Endothelial cell of umbilical vein (primary cell): ENCODE measurements around the gene ZSCAN20.

ENCODE experiments used
- POLR2A ChIP-seq: IDR thresholded peaks from 2 replicates; pipeline ENCODE4 v1.6.1; 2012; ENCODE audit warnings: low read depth, mild to moderate bottlenecking, control low read depth, low read length
- TF ChIP-seq, protein P1 (sequence below), 2 donors: IDR thresholded peaks; 1 replicate in 1 of 2; 2 replicates in 1 of 2; pipeline ENCODE4 v1.5.1; 2011; ENCODE audit warnings: low read length in 2 of 2, mild to moderate bottlenecking in 2 of 2, moderate library complexity in 2 of 2, control low read depth in 1 of 2, inconsistent platforms in 1 of 2, low read depth in 1 of 2; ENCODE audit not compliant: insufficient read depth in 1 of 2; ENCODE audit errors: extremely low read depth in 1 of 2

- TF ChIP-seq, protein P1, sequence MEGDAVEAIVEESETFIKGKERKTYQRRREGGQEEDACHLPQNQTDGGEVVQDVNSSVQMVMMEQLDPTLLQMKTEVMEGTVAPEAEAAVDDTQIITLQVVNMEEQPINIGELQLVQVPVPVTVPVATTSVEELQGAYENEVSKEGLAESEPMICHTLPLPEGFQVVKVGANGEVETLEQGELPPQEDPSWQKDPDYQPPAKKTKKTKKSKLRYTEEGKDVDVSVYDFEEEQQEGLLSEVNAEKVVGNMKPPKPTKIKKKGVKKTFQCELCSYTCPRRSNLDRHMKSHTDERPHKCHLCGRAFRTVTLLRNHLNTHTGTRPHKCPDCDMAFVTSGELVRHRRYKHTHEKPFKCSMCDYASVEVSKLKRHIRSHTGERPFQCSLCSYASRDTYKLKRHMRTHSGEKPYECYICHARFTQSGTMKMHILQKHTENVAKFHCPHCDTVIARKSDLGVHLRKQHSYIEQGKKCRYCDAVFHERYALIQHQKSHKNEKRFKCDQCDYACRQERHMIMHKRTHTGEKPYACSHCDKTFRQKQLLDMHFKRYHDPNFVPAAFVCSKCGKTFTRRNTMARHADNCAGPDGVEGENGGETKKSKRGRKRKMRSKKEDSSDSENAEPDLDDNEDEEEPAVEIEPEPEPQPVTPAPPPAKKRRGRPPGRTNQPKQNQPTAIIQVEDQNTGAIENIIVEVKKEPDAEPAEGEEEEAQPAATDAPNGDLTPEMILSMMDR (IDR thresholded peaks at IDR 0.05; ENCODE audit: extremely low read depth in 1 of 2, insufficient read depth in 1 of 2, low read depth in 1 of 2, low read length in 2 of 2), result no peak
- TF ChIP-seq POLR2A, result no peak
Measured at GRCh38 chr1:33507661-33508060, 35.2 kb downstream of the ZSCAN20 start.
